Urinary bladder (tissue), 4 donors: ENCODE data around the gene ZCCHC14. TPM values are rescaled to one million over a fixed set of nuclear protein-coding genes. Genes with fewer than 3 reads are reported as not detected.

Experiments
- DNase-seq: peaks from one replicate; pipeline ENCODE4 v3.0.0-alpha.2; 2015; ENCODE audit errors: extremely low spot score
- H3K27ac ChIP-seq: one replicate; pipeline ENCODE4 v1.5.1; 2013; ENCODE audit warnings: low read depth, mild to moderate bottlenecking, moderate library complexity
- H3K36me3 ChIP-seq: one replicate; pipeline ENCODE4 v1.6.1; 2013; ENCODE audit warnings: mild to moderate bottlenecking, moderate library complexity; ENCODE audit not compliant: insufficient read depth
- H3K4me1 ChIP-seq: one replicate; pipeline ENCODE4 v1.6.1; 2013; ENCODE audit warnings: mild to moderate bottlenecking, moderate library complexity; ENCODE audit not compliant: insufficient read depth
- H3K4me3 ChIP-seq: one replicate; pipeline ENCODE4 v1.5.1; 2013; ENCODE audit warnings: low read depth, low read length
- WGBS: extraction: QIAGEN DNeasy Blood & Tissue Kit; methylation state at CpG from one replicate; pipeline ENCODE4 v1.1.7; 2013; 5-methylcytosine and 5-hydroxymethylcytosine counted together
- polyA plus RNA-seq: library from polyadenylated mRNA; stranded (reverse); fragments of 200-250 nt; gene quantifications from one replicate; pipeline ENCODE4 v1.2.3, GENCODE V29; 2013
- total RNA-seq: library from RNA; depleted of rRNA; stranded (reverse); fragments of >200 nt; gene quantifications from one replicate; pipeline ENCODE4 v1.2.3, GENCODE V29; 2014
- donor health status: healthy with polysubstance abuse.
- donor health status: healthy.

The ZCCHC14 gene
- total and polyA plus RNA-seq, 2 donors, result 16.6 to 36.1 TPM

DNA sequence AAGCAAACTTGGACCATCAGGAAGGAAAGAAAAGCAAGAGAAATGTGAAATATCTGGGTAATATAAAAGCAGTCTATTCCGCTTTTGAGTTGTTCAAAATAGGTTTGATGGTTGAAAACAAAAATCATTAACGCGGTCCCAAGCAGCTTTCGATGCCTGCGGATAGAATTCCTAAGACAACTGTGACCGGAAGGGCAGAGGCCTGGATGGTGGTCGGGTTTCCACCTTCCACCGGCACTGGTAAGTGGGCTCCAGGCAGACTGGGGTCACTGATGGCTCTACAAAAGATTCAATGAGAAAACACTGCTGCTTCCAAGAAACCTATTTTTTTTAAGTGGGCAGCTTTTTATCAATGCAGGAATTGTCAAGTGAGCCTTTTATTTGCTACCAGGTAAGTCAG, 49.8 kb downstream of the ZCCHC14 start:
- DNase-seq, result no peak
- Histone ChIP-seq H3K27ac (no peak overlapping the region), H3K4me3 (no peak overlapping the region), H3K4me1 (peaks cover 2% of the 10 kb centered on the region), H3K36me3 (peaks cover 2% of the 10 kb centered on the region)
- WGBS, result 96% methylated on average over 8 of the region's 8 CpGs

- Histone ChIP-seq H3K4me3 (no peak overlapping the region), H3K27ac (no peak overlapping the region), H3K4me1 (peaks cover 2% of the 10 kb centered on the region), H3K36me3 (peaks cover 2% of the 10 kb centered on the region)
- 85% methylated on average over 4 of the region's 4 CpGs for WGBS
- no peak for DNase-seq
These were observed 50.2 kb downstream of the ZCCHC14 start for GRCh38 chr16:87442581-87442966.

DNA sequence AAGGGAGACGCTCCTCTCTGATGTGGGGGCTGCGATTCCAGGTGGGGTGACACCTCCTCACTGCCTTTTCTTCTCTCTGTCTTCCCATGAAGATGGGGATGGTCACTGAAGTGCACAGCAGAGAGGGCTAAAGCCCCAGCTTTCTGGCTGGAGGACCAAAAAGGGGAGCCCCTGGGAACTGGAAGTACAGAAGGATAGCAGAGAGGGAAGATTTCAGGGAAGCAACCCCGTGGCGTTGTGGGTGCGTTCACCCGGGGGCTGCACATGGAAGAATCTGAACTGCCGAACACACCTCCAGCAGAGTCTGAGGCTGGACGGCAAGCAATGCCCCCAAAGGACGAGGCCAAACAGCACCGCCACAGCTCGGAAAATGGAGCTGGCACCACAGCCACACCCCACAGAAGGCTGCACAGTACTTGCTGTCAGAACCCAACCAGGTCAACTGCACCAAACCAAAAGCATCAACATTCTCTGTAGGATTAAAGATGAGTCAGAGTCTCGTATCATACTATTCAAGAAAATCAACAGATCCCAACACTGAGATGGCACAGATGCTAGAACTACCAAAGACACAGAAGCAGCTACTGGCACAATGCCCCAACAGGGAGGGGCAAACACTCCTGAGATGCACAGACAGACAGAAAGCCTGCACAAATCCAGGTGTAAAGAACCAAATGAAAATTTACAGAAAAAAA, 50.8 kb downstream of the ZCCHC14 start:
- Histone ChIP-seq H3K4me1 (peaks cover 1% of the 10 kb centered on the region), H3K4me3 (no peak overlapping the region), H3K27ac (no peak overlapping the region), H3K36me3 (peaks cover 2% of the 10 kb centered on the region)
- 91% methylated on average over 12 of the region's 12 CpGs for WGBS
- DNase-seq, result no peak

GRCh38 chr16:87439926-87440325, 52.9 kb downstream of the ZCCHC14 start:
- Histone ChIP-seq H3K36me3 (peaks cover 2% of the 10 kb centered on the region), H3K4me1 (peaks cover 2% of the 10 kb centered on the region), H3K27ac (no peak overlapping the region), H3K4me3 (no peak overlapping the region)
- no peak for DNase-seq
- WGBS, result 90% methylated on average over 10 of the region's 10 CpGs

DNA sequence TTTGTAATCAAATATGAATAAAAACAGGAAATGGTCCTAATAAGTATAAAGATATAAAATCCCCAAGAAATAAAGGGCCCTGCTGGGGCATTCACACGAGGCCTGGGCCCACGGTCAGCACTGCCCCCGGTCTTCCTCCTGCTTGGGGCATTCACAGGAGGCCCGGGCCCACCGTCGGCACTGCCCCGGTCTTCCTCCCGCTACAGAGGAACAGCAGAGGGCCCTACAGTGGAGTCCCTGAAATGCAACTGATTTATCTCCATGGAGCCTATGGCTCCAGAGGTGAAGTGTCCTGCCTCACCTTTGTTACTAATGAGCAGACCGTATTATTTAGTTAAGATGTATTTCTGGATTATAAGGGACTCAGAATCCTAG, 54.2 kb downstream of the ZCCHC14 start:
- 78% methylated on average over 9 of the region's 9 CpGs for WGBS

GRCh38 chr16:87437911-87438610, 54.8 kb downstream of the ZCCHC14 start:
- H3K27ac ChIP-seq, result no peak overlapping the region
- no peak overlapping the region for H3K4me3 ChIP-seq
- H3K36me3 ChIP-seq, result no peaks in the 10 kb centered on the region
- no peak for DNase-seq
- WGBS, result 81% methylated on average over 17 of the region's 17 CpGs
- H3K4me1 ChIP-seq, result peaks cover 2% of the 10 kb centered on the region

More for the DNA sequence above, 54.2 kb downstream of the ZCCHC14 start:
- no peak for DNase-seq
- Histone ChIP-seq H3K36me3 (no peaks in the 10 kb centered on the region), H3K27ac (no peak overlapping the region), H3K4me3 (no peak overlapping the region), H3K4me1 (peaks cover 2% of the 10 kb centered on the region)

- H3K27ac ChIP-seq, result no peak overlapping the region
- no peak for DNase-seq
- peaks cover 2% of the 10 kb centered on the region for H3K4me1 ChIP-seq
- WGBS, result 95% methylated on average over 14 of the region's 14 CpGs
- no peak overlapping the region for H3K4me3 ChIP-seq
- no peaks in the 10 kb centered on the region for H3K36me3 ChIP-seq
These were observed 55.5 kb downstream of the ZCCHC14 start for GRCh38 chr16:87437327-87437726.

GRCh38 chr16:87436225-87437172, 56.3 kb downstream of the ZCCHC14 start:
- no peak for DNase-seq
- Histone ChIP-seq H3K27ac (no peak overlapping the region), H3K4me1 (peaks cover 2% of the 10 kb centered on the region), H3K4me3 (no peak overlapping the region), H3K36me3 (no peaks in the 10 kb centered on the region)
- 58% methylated on average over 29 of the region's 29 CpGs for WGBS

GRCh38 chr16:87435372-87436224, 57.2 kb downstream of the ZCCHC14 start:
- H3K36me3 ChIP-seq, result no peaks in the 10 kb centered on the region
- no peak overlapping the region for H3K27ac ChIP-seq
- H3K4me1 ChIP-seq, result peaks cover 2% of the 10 kb centered on the region
- DNase-seq, result no peak
- no peak overlapping the region for H3K4me3 ChIP-seq
- WGBS, result 54% methylated on average over 23 of the region's 23 CpGs

- DNase-seq, result no peak
- no peak overlapping the region for H3K4me3 ChIP-seq
- WGBS, result 96% methylated on average over 22 of the region's 22 CpGs
These were observed 58.6 kb downstream of the ZCCHC14 start for GRCh38 chr16:87434146-87434667.

GRCh38 chr16:87432330-87432915, 60.4 kb downstream of the ZCCHC14 start:
- Histone ChIP-seq H3K4me3 (no peak overlapping the region), H3K4me1 (peaks cover 2% of the 10 kb centered on the region), H3K36me3 (no peaks in the 10 kb centered on the region), H3K27ac (no peak overlapping the region)
- WGBS, result 92% methylated on average over 15 of the region's 15 CpGs
- no peak for DNase-seq

More at GRCh38 chr16:87434146-87434667, 58.6 kb downstream of the ZCCHC14 start:
- no peak overlapping the region for H3K27ac ChIP-seq
- no peaks in the 10 kb centered on the region for H3K36me3 ChIP-seq
- peaks cover 2% of the 10 kb centered on the region for H3K4me1 ChIP-seq

GRCh38 chr16:87431926-87432325, 60.9 kb downstream of the ZCCHC14 start:
- 69% methylated on average over 7 of the region's 7 CpGs for WGBS

More at GRCh38 chr16:87431926-87432325, 60.9 kb downstream of the ZCCHC14 start:
- Histone ChIP-seq H3K36me3 (no peaks in the 10 kb centered on the region), H3K27ac (no peak overlapping the region), H3K4me1 (peaks cover 2% of the 10 kb centered on the region), H3K4me3 (no peak overlapping the region)
- no peak for DNase-seq
